ENCODE data around the gene SPAG6. TPM values are rescaled to one million over a fixed set of nuclear protein-coding genes. Genes with fewer than 3 reads are reported as not detected.

SPAG6 gene
- total RNA-seq = not detected

DNA sequence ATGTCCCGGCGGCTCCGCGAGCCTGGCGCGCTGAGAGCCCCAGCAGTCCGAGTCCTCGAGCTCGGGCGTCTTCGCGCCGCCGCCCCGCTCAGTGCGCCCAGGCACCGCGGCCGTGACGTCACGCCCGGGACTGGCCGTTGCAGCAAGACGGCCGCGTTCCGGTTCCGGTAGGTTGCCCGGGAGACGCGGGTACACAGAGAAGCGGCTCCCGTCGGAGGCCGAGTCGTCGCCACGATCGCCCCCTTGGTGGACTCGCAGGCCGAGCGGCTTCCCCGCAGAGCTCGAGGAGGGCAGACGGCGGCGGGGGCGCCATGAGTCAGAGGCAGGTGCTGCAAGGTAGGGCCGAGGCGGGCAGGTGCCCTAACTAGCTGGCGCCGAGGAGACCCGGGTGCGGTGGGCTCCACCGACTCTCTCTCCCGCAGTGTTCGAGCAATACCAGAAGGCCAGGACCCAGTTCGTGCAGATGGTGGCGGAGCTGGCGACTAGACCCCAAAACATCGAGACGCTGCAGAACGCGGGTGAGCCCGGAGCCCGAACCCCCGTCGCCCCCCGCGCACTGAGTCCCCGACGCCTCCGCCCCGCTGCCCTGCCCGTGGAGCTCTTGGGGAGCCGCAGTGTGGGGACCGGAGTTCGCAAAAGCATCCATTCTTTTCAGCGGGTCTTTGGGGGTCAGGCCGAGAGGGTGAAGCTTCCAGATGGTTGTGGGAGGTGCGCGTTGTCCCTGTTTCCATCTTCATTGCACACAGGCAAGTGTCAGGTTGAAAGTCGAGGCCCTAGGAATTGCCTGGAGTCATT, at the start of gene SPAG6:
Gene SPAG6, plus strand, starts transcription at position 196 of the 795 bp plus-strand sequence. Its CDS starts 116 bp downstream, at position 312.
- peaks cover 52% of the 10 kb centered on the region for H3K27me3 Mint-ChIP-seq
- peak; percentile 73 for DNase-seq
- CTCF ChIA-PET = interaction anchor here (0.8 to 0.9 kb wide), 3 partner anchors 22 to 84 kb away, joined by 3 read pairs; no protein-coding TSS in a partner anchor
- peak within 1 kb of the TSS; percentile 56 for H3K4me3 Mint-ChIP-seq
- POLR2A ChIA-PET = interaction anchor here (0.8 to 2.7 kb wide), 4 partner anchors 11 to 129 kb away, joined by 3 to 6 read pairs (median 4); no protein-coding TSS in a partner anchor
- ATAC-seq = peak; percentile 34
- no peak within 1 kb of the TSS for H3K27ac Mint-ChIP-seq
- H3K9me3 Mint-ChIP-seq = peaks cover 8% of the 10 kb centered on the region
- peaks cover 15% of the 10 kb centered on the region for H3K4me1 Mint-ChIP-seq (ENCODE audit: low read depth)
- TF ChIP-seq, protein P1, sequence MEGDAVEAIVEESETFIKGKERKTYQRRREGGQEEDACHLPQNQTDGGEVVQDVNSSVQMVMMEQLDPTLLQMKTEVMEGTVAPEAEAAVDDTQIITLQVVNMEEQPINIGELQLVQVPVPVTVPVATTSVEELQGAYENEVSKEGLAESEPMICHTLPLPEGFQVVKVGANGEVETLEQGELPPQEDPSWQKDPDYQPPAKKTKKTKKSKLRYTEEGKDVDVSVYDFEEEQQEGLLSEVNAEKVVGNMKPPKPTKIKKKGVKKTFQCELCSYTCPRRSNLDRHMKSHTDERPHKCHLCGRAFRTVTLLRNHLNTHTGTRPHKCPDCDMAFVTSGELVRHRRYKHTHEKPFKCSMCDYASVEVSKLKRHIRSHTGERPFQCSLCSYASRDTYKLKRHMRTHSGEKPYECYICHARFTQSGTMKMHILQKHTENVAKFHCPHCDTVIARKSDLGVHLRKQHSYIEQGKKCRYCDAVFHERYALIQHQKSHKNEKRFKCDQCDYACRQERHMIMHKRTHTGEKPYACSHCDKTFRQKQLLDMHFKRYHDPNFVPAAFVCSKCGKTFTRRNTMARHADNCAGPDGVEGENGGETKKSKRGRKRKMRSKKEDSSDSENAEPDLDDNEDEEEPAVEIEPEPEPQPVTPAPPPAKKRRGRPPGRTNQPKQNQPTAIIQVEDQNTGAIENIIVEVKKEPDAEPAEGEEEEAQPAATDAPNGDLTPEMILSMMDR (IDR thresholded peaks at IDR 0.05) = no peak
- intact Hi-C loops (cut with micrococcal nuclease) = loop anchor here (10.0 kb wide), 1 partner anchor 639 kb away; no protein-coding TSS in a partner anchor
- peaks cover 6% of the 10 kb centered on the region for H3K36me3 Mint-ChIP-seq (ENCODE audit: low read depth)

DNA sequence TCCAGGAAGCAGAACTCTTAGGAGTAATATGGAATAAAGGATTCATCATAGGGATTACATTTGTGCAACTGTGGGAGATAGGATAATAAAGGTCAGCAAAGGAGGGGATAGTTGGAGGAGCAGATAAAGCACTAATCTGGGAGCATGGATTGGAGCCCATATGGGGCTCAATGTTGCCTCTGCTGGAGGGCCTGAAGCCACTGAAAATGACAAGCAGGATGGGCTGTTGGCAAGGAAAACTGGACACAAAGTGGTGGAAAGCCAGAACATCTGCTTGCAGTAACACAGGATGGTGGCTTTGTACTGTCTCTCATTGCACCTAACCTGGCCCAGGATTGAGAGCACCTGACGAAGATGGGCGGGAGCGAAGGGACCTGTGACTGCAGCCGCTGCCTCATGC, 44.1 kb upstream of the SPAG6 start:
- Mint-ChIP-seq H3K36me3 (ENCODE audit: low read depth) (no peaks in the 10 kb centered on the region), H3K27me3 (peaks cover 9% of the 10 kb centered on the region), H3K27ac (no peak overlapping the region), H3K4me1 (ENCODE audit: low read depth) (no peaks in the 10 kb centered on the region), H3K9me3 (no peaks in the 10 kb centered on the region), H3K4me3 (no peak overlapping the region)
- POLR2A ChIA-PET = no interaction called here
- DNase-seq (no peak), ATAC-seq (no peak)
- intact Hi-C loops (cut with micrococcal nuclease) = no loop called here
- CTCF ChIA-PET = no interaction called here
- TF ChIP-seq, protein P1 (IDR thresholded peaks at IDR 0.05) = no peak

DNA sequence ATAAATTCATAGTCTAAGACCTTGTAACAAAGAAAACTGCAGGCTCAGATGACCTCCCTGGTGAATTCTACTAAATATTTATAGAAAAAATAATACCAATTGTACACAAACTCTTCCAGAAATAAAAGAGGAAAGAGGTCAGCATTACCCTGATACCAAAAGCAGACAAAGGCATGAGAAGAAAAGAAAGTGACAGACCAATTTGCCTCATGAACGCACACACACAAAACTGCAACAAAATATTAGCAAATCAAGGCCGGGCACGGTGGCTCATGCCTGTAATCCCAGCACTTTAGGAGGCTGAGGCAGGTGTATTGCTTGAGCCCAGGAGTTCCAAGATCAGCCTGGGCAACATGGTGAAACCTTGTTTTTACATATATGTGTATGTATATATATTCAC, 41.8 kb upstream of the SPAG6 start:
- Mint-ChIP-seq H3K4me3 (no peak overlapping the region), H3K27ac (no peak overlapping the region), H3K36me3 (ENCODE audit: low read depth) (no peaks in the 10 kb centered on the region), H3K4me1 (ENCODE audit: low read depth) (peaks cover 3% of the 10 kb centered on the region), H3K9me3 (no peaks in the 10 kb centered on the region), H3K27me3 (peaks cover 9% of the 10 kb centered on the region)
- intact Hi-C loops (cut with micrococcal nuclease) = no loop called here
- ChIA-PET CTCF (no interaction called here), POLR2A (no interaction called here)
- no peak for DNase-seq
- no peak for ATAC-seq
- TF ChIP-seq, protein P1 (IDR thresholded peaks at IDR 0.05) = no peak

DNA sequence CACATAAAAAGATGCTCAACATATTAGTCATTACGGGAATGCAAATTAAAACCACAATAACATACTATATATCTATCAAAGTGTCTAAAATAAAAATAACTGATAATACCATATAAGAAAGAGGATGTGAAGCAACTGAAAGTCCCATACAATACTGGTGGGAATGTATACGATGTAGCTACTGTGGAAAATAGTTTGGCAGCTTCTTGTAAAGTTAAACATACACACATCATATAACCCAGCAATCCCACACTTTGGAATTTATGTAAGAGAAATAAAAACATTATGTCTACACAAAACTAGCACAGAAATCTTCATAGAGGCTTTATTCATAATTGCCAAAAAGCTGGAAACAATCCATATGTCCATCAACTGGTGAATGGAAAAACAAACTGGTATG, 39.6 kb upstream of the SPAG6 start:
- Mint-ChIP-seq H3K9me3 (no peaks in the 10 kb centered on the region), H3K4me1 (ENCODE audit: low read depth) (peaks cover 3% of the 10 kb centered on the region), H3K27me3 (peaks cover 7% of the 10 kb centered on the region), H3K27ac (no peak overlapping the region), H3K36me3 (ENCODE audit: low read depth) (no peaks in the 10 kb centered on the region), H3K4me3 (no peak overlapping the region)
- no peak for DNase-seq
- intact Hi-C loops (cut with micrococcal nuclease) = no loop called here
- ATAC-seq = no peak
- CTCF ChIA-PET = no interaction called here
- TF ChIP-seq, protein P1 (IDR thresholded peaks at IDR 0.05) = no peak
- POLR2A ChIA-PET = no interaction called here

DNA sequence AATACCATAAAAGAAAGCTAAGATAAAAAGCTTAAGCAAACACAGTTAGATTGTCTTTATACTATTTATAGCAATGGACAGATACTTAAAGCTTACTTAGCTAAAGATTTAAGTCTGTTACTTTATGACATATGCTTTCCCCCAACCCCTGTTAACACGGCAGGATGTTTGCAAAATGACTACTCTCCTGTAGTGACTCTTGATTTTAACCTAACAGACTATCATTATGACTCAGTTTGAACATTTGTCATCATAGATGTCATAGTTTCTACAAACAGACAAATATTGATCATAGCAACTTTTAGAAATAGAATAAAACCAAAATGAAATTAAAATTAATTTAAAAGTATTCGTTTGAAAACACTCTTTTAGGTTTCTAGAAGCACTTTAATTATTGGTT, 36.9 kb upstream of the SPAG6 start:
- peaks cover 3% of the 10 kb centered on the region for H3K4me1 Mint-ChIP-seq (ENCODE audit: low read depth)
- ChIA-PET POLR2A (interaction anchor here (1.5 kb wide), 1 partner anchor 8 kb away, joined by 5 read pairs; the partner anchor contains the start of gene COMMD3), CTCF (interaction anchor here (1.2 kb wide), 1 partner anchor 37 kb away, joined by 3 read pairs; the partner anchor contains the start of gene SPAG6)
- H3K27me3 Mint-ChIP-seq = peaks cover 10% of the 10 kb centered on the region
- ATAC-seq = peak; percentile 98
- TF ChIP-seq, protein P1 (IDR thresholded peaks at IDR 0.05) = no peak
- H3K4me3 Mint-ChIP-seq = no peak overlapping the region
- H3K9me3 Mint-ChIP-seq = no peaks in the 10 kb centered on the region
- H3K36me3 Mint-ChIP-seq (ENCODE audit: low read depth) = no peaks in the 10 kb centered on the region
- H3K27ac Mint-ChIP-seq = no peak overlapping the region
- intact Hi-C loops (cut with micrococcal nuclease) = no loop called here
- peak; percentile 63 for DNase-seq

All from activated CD8-positive, alpha-beta T cell treated with anti-CD3 and anti-CD28 coated beads for 36 hours (primary cell).